K562 (cell line): ENCODE data around the gene SCP2. TPM values are rescaled to one million over a fixed set of nuclear protein-coding genes. Genes with fewer than 3 reads are reported as not detected.
"Not testable (repeated sequence)": the region's sequence is repeated elsewhere in the genome, so short reads cannot be mapped to it uniquely, and the experiment has no call there.

ENCODE experiments used
- ATAC-seq: fragments of 200-7000 bp; cut with Tn5 transposase; 3 replicates; pipeline ENCODE4 v1.9.1; 2020; ENCODE audit warnings: moderate library complexity
- BruUV-seq: library from RNA; stranded (reverse); fragments of 400-500 nt; replicated peaks from 2 replicates; lab custom pipeline; 2021; lab: Mats Ljungman, UMichigan
- CTCF ChIA-PET: fragments of 300-600 bp; formaldehyde crosslinking; extraction: SDS; loops from one replicate; lab custom pipeline; 2021; ENCODE audit warnings: low intra/inter-chr PET ratio; lab: Yijun Ruan, JAX
- POLR2A ChIA-PET: fragments of 300-600, 350-650 bp; sonication (Branson Sonifier 250); formaldehyde crosslinking; extraction: SDS; loops from one replicate; lab custom pipeline; 2021; ENCODE audit warnings: antibody characterized with exemption, inconsistent platforms; lab: Yijun Ruan, JAX
- DNase-seq, 4 experiments: peaks; one replicate each; pipeline versions ENCODE4 v3.0.0 to v3.0.0-alpha.2; 2011 to 2018; ENCODE audit warnings: low spot score in 3 of 4, mixed read lengths in 3 of 4; ENCODE audit errors: extremely low read depth in 1 of 4
- FAIRE-seq: peaks from 2 replicates; lab custom pipeline; 2011; peaks lifted over from hg19 to GRCh38; lab: Jason Lieb, UNC
- H2AFZ ChIP-seq: 2 replicates; pipeline ENCODE4 v1.6.0; 2011; ENCODE audit warnings: low read depth, low read length, control low read depth, inconsistent platforms
- H3K27ac ChIP-seq: fragments of 200-600 bp; 3 replicates; pipeline ENCODE4 v1.8.0; 2011; ENCODE audit warnings: low read depth, mild to moderate bottlenecking, control low read depth, inconsistent platforms, low read length, moderate library complexity, mixed read lengths; ENCODE audit errors: extremely low read depth
- H3K27me3 ChIP-seq, 2 experiments: fragments of 300-600 bp in 1 of 2; 2 replicates in 1 of 2; 3 replicates in 1 of 2; pipeline versions ENCODE4 v1.6.0 to v1.8.0; 2011; ENCODE audit warnings: inconsistent platforms in 2 of 2, low read length in 2 of 2, mild to moderate bottlenecking in 1 of 2, mixed read lengths in 1 of 2, moderate library complexity in 1 of 2; ENCODE audit not compliant: control insufficient read depth in 2 of 2, insufficient read depth in 2 of 2
- H3K36me3 ChIP-seq: fragments of 300-600 bp; 3 replicates; pipeline ENCODE4 v1.8.0; 2011; ENCODE audit warnings: mild to moderate bottlenecking, low read length, inconsistent platforms; ENCODE audit not compliant: control insufficient read depth, insufficient read depth
- H3K4me1 ChIP-seq, 2 experiments: fragments of 200-600 bp in 1 of 2; replicated peaks in 1 of 2; 2 replicates in 1 of 2; 3 replicates in 1 of 2; pipeline versions ENCODE4 v1.5.1 to v1.8.0; 2011; ENCODE audit warnings: inconsistent platforms in 2 of 2, low read length in 2 of 2, mild to moderate bottlenecking in 1 of 2, mixed read lengths in 1 of 2, moderate library complexity in 1 of 2; ENCODE audit not compliant: control insufficient read depth in 2 of 2, insufficient read depth in 2 of 2
- H3K4me2 ChIP-seq: 2 replicates; pipeline ENCODE4 v1.6.1; 2011; ENCODE audit warnings: low read length, control low read depth, inconsistent platforms, mixed read lengths; ENCODE audit not compliant: insufficient read depth
- H3K4me3 ChIP-seq: fragments of 200-600 bp; sonication (generic), shearing (Covaris generic); 2 replicates; pipeline ENCODE4 v1.5.1; 2016; ENCODE audit warnings: control low read depth, inconsistent platforms
- H3K79me2 ChIP-seq: fragments of 200-600 bp; 3 replicates; pipeline ENCODE4 v1.8.0; 2011; ENCODE audit warnings: low read length, inconsistent platforms; ENCODE audit not compliant: control insufficient read depth, insufficient read depth
- H3K9ac ChIP-seq, 2 experiments: 2 replicates each; pipeline versions ENCODE4 v1.6.0 to v1.6.1; 2011; ENCODE audit warnings: low read depth in 2 of 2, low read length in 2 of 2, control low read depth in 1 of 2, inconsistent platforms in 1 of 2, mild to moderate bottlenecking in 1 of 2, mixed read lengths in 1 of 2; ENCODE audit not compliant: insufficient read depth in 1 of 2
- H3K9me1 ChIP-seq: one replicate; pipeline ENCODE4 v1.6.0; 2011; ENCODE audit warnings: inconsistent platforms, mild to moderate bottlenecking, low read length, moderate library complexity; ENCODE audit not compliant: control insufficient read depth, insufficient read depth
- H3K9me3 ChIP-seq: replicated peaks from 2 replicates; pipeline ENCODE4 v1.5.1; 2011; ENCODE audit warnings: low read depth, low read length, inconsistent platforms; ENCODE audit not compliant: control insufficient read depth, insufficient read depth
- H4K20me1 ChIP-seq: replicated peaks from 2 replicates; pipeline ENCODE4 v1.6.1; 2011; ENCODE audit warnings: low read length, inconsistent platforms, mixed read lengths; ENCODE audit not compliant: control insufficient read depth, insufficient read depth
- CREBBP ChIP-seq: IDR thresholded peaks from one replicate; pipeline ENCODE4 v1.6.1; 2012; ENCODE audit warnings: low read depth, mild to moderate bottlenecking, control low read depth, inconsistent platforms, low read length
- HDAC3 ChIP-seq: fragments of 450-650 bp; IDR thresholded peaks from 2 replicates; pipeline ENCODE4 v1.6.1; 2018; ENCODE audit warnings: borderline replicate concordance, mild to moderate bottlenecking, moderate library complexity; ENCODE audit not compliant: partially characterized antibody
- HEY1 ChIP-seq: fragments of 250-450 bp; sonication (Bioruptor Pico); IDR thresholded peaks from 2 replicates; pipeline ENCODE4 v1.5.0; 2020; ENCODE audit warnings: mild to moderate bottlenecking, moderate library complexity, borderline replicate concordance
- MTA3 ChIP-seq: fragments of 450-650 bp; formaldehyde crosslinking; IDR thresholded peaks from 2 replicates; pipeline ENCODE4 v1.6.1; 2017; ENCODE audit warnings: mild to moderate bottlenecking, borderline replicate concordance
- NFIX ChIP-seq: fragments of 250-450 bp; sonication (Bioruptor Pico); IDR thresholded peaks from 2 replicates; pipeline ENCODE4 v1.4.0; 2020; ENCODE audit warnings: low read depth, mild to moderate bottlenecking, moderate library complexity
- TAL1 ChIP-seq: fragments of 450-650 bp; IDR thresholded peaks from 2 replicates; pipeline ENCODE4 v1.6.1; 2016; ENCODE audit warnings: mild to moderate bottlenecking
- ZEB2 ChIP-seq: fragments of 450-650 bp; IDR thresholded peaks from 2 replicates; pipeline ENCODE4 v1.6.1; 2016
- ZKSCAN1 ChIP-seq: fragments of 150-350 bp; IDR thresholded peaks from 2 replicates; pipeline ENCODE4 v1.6.1; 2016; ENCODE audit warnings: low read depth, low read length
- ZNF282 ChIP-seq: sonication (generic); formaldehyde crosslinking; IDR thresholded peaks from 2 replicates; pipeline ENCODE4 v1.8.1; 2023; ENCODE audit warnings: missing genetic modification reagents
- ZNF511 ChIP-seq: sonication (generic); formaldehyde crosslinking; IDR thresholded peaks from 2 replicates; pipeline ENCODE4 v1.8.0; 2022; ENCODE audit warnings: mild to moderate bottlenecking, missing genetic modification reagents
- ZNF77 ChIP-seq: fragments of 250-450 bp; sonication (Bioruptor Pico); IDR thresholded peaks from 2 replicates; pipeline ENCODE4 v1.5.0; 2020
- ZSCAN32 ChIP-seq: fragments of 450-650 bp; formaldehyde crosslinking; IDR thresholded peaks from 2 replicates; pipeline ENCODE4 v1.4.0; 2020; ENCODE audit warnings: mild to moderate bottlenecking, moderate library complexity
- WGBS: fragments of 100-300 bp; shearing (Covaris generic); methylation state at CpG from one replicate; pipeline ENCODE4 v1.1.6; 2016; ENCODE audit warnings: low coverage, mixed read lengths; ENCODE audit not compliant: insufficient coverage; ENCODE audit errors: missing lambda C conversion rate; 5-methylcytosine and 5-hydroxymethylcytosine counted together
- in situ Hi-C: fragments of 300-500 bp; cut with MboI; formaldehyde crosslinking; loops from 4 replicates; pipeline ENCODE4 v1.15.0; 2018; ENCODE audit warnings: inconsistent platforms, mixed read lengths
- intact Hi-C: fragments of 100-400 bp; cut with micrococcal nuclease; formaldehyde crosslinking; loops from 2 replicates; pipeline ENCODE4 v1.14.2; 2022
- polyA plus RNA-seq, 8 experiments: library from polyadenylated mRNA; depleted of rRNA in 4 of 8; stranded (reverse) in 5 of 8; unstranded in 3 of 8; fragments of >200 nt; fragmentation: Nextera tagmentation in 2 of 8; fragmentation: Illumina TruSeq in 1 of 8; extraction: Ambion mirVana in 2 of 8; extraction: Trizol in 1 of 8; gene quantifications; 2 replicates each; pipeline versions ENCODE4 v1.2.1 to v1.2.3, GENCODE V29; 2011 to 2014; ENCODE audit warnings: inconsistent platforms in 1 of 8, missing spikeins in 1 of 8
- total RNA-seq, 7 experiments: library from RNA; depleted of rRNA in 6 of 7; stranded (reverse); fragments of >200 nt in 6 of 7; fragmentation: Illumina TruSeq in 2 of 7; extraction: Trizol in 2 of 7; gene quantifications; 2 replicates each; pipeline versions ENCODE4 v1.2.1 to v1.2.3, GENCODE V29; 2011 to 2021; ENCODE audit warnings: low replicate concordance in 1 of 7

SCP2 gene
- total and polyA plus RNA-seq, 9 of the 15 experiments (the other 6 are each of a cell fraction or from before 2014, with no cell fraction given): 63.8 to 258 (median 106) TPM

- in situ Hi-C loops: no loop called here
- WGBS: 31% methylated on average over 2 of the region's 2 CpGs
These were observed 51.0 kb downstream of the SCP2 start for GRCh38 chr1:52978045-52978444.

GRCh38 chr1:52992733-52993132, 65.7 kb downstream of the SCP2 start:
- DNase-seq, H3K27ac ChIP-seq, in situ Hi-C loops, ATAC-seq, H3K4me2 ChIP-seq, POLR2A ChIA-PET, BruUV-seq, H3K4me3 ChIP-seq, H3K9me1 ChIP-seq, H4K20me1 ChIP-seq, intact Hi-C loops, H3K9ac ChIP-seq, H2AFZ ChIP-seq, H3K4me1 ChIP-seq, H3K9me3 ChIP-seq, H3K79me2 ChIP-seq, H3K36me3 ChIP-seq, CTCF ChIA-PET: not testable (repeated sequence)
- FAIRE-seq: peak; percentile 35
- peaks cover 0 to 12% of the 10 kb centered on the region in 2 experiments; a peak in 2 of 5 replicates for H3K27me3 ChIP-seq

More at GRCh38 chr1:52978045-52978444, 51.0 kb downstream of the SCP2 start:
- BruUV-seq: no TSS peak
- intact Hi-C loops: no loop called here
- CTCF ChIA-PET: no interaction called here
- Histone ChIP-seq H3K27ac (no peak overlapping the region), H3K27me3 (no peaks in the 10 kb centered on the region), H3K36me3 (peaks cover 2% of the 10 kb centered on the region; the same call in 1 of the 3 replicates), H2AFZ (no peak overlapping the region), H3K9me1 (no peaks in the 10 kb centered on the region), H3K9me3 (no peaks in the 10 kb centered on the region), H3K79me2 (no peaks in the 10 kb centered on the region), H3K4me2 (no peak overlapping the region), H3K9ac (no peak overlapping the region), H3K4me1 (no peaks in the 10 kb centered on the region), H4K20me1 (no peaks in the 10 kb centered on the region), H3K4me3 (no peak overlapping the region)
- POLR2A ChIA-PET: no interaction called here
- DNase-seq: no peak
- no peak for ATAC-seq
- FAIRE-seq: no peak
- TF ChIP-seq MTA3 (no peak), ZSCAN32 (CRISPR knock-in tag) (no peak), TAL1 (no peak), HEY1 (CRISPR knock-in tag) (no peak), ZNF77 (CRISPR knock-in tag) (no peak), HDAC3 (no peak), CREBBP (no peak), ZEB2 (no peak), ZNF282 (no peak), ZNF511 (no peak), ZKSCAN1 (no peak), NFIX (no peak)
